HG03439 (cell line): ENCODE measurements around the gene CST4.
"Not testable (repeated sequence)": the region's sequence is repeated elsewhere in the genome, so short reads cannot be mapped to it uniquely, and the experiment has no call there.

Source experiments
- ATAC-seq: cut with Tn5 transposase; IDR thresholded peaks from one replicate; pipeline ENCODE4 v1.9.1; 2021; ENCODE audit warnings: mild to moderate bottlenecking, moderate library complexity; ENCODE audit not compliant: unreplicated experiment

CST4 gene

DNA sequence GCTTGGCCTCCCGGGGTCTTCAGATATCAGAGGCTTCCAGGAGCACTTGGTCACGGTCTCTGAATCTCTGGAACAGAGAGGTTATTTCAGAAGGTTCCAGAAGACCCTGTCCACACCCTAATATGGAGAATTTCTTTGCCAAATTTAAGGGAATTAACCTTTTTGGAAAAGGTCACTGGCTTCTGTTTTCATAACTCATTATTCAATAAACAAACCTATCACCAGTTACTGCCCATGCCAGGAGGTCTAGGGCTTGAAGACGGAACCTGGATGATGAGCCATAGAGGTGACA lies 507 bp upstream of the CST4 start:
- ATAC-seq: no peak

DNA sequence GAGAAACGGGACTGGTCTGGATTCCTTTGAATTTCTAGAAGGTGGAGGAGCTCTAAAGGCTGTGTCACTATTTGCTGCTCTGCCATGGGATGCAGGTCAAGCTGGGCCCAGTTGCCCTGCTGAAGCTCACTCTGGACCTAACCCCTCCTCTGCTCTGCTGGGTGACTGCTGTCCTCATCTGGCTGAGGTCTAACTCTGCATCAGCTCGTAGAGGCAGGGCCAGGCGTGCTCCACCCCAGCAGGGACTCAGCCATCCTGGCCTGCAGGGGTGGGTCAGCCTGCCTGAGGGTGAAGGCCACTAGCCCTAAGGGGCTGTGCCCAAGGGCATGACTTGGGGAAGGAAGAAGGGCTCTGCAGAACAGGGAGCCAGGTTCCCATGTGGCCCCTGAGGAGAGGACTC lies 852 bp downstream of the CST4 start:
- ATAC-seq: no peak

DNA sequence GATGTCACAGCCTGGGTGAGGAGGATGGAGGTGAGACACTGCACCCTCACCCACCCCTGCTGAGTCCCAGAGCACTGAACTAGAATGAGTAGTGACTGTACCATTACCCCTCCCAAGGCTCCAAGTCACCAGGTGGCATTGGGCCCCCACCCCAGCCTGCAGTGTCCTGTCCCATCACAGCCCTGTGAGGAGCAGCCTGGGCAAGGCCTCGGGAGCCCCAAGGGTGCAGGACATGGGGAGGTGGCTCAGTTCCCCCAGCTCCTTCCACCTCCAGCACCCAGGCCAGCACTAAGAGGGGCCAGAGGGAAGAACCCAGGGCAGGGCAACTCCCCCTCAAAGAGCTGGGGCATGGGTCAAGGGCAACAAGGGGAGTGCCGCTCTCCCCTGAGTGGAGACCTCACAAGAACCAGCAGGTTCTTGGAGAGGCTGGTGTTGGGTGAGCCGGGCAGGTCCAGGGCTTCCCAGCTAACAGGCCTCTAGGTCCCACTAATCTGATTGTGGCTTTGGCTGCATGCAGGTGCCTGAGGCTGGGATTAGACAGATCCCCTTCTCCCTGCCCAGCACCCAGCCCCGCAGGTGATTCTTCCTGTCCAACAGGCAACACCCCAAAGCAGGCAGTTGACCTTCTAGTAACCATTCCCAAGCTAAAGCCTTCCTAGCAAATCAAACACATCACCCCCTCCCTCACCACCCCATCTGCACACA lies 2.6 kb downstream of the CST4 start:
- no peak for ATAC-seq

DNA sequence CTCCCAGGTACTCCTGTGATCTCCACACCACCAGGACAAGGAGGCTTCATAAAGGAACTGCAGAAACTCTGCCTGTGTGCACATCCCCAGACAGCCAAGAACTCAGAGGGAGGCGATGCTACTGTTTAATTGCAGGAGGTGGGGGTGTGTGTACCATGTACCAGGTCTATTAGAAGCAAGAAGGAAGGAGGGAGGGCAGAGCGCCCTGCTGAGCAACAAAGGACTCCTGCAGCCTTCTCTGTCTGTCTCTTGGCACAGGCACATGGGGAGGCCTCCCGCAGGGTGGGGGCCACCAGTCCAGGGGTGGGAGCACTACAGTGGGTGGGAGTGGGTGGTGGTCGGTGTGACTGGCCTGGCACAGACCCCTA lies 3.3 kb downstream of the CST4 start:
- not testable (repeated sequence) for ATAC-seq

DNA sequence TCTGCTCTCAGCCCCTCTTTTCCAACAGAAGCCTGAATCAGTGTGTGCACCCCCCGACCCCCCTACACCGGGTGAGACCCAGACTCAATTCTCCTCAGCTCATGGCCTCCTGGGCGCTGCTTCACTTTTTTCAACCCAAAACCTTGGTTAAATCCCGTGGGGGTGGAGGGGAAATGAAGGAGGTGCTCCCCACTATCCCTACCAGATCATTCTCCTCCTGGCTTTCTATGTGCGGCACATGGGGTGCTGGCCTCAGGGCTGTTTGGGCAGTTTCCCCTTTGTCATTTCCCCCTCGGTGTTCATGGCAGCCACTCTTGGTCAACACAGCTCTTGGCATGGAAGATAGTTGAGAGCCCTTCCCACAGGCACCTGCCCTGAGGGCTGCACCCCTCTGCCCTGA lies 4.6 kb downstream of the CST4 start:
- ATAC-seq: no peak

DNA sequence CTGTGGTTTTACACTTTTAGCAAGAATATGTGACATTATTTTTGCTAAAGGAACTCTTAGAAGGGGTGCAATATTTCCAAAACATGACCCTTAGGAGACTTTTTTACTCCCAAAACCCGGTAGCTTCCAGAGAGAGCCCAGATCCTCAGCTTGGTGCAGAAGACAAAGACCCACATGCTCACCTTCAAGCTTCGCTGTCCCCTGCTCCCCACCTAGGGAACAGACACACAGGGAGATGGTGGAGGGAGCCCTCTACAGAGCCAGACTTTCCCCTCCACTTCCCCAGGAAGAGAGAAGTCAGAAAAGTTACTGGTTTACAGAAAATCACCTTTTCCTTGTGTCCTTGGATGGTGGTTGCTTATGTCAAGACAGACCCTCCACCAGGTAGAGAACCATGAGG lies 5.0 kb downstream of the CST4 start:
- no peak for ATAC-seq

DNA sequence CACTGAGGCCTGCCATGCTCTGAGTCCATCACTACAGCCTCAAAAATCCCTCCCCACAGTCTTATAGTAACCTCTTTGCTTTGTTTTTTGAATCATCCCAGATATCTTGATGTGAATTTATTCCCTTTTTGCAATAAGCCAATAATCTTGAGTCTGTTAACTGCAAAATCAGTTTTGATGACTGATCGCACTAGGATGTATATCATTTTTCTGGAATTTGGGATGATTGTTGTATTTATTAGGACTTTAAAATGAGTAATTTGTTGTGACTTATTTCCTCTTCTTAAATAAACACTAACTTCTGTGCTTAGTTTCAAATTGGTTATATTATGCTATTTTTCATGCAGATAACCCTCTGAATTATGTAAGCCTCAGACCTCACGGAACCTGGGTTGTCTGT lies 5.6 kb downstream of the CST4 start:
- ATAC-seq: no peak

DNA sequence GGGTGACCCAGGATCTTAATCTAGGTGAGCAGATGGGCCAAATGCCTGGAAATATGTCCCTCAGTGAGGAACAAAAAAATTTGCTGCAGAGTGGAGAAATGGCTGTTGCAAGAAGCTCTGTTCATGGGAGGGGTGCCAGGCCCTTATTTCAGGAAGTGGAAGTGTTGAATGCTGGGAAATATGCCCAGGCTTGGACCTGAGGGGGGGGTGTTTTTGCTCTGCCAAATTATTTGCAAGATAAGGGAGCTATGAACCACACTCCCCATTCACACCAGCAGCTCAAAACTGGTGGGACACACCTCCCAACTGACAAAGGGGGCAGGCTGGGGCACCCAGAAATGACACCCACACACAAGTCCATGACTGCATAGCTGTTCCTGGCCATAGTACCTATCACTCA lies 8.7 kb downstream of the CST4 start:
- ATAC-seq: no peak

DNA sequence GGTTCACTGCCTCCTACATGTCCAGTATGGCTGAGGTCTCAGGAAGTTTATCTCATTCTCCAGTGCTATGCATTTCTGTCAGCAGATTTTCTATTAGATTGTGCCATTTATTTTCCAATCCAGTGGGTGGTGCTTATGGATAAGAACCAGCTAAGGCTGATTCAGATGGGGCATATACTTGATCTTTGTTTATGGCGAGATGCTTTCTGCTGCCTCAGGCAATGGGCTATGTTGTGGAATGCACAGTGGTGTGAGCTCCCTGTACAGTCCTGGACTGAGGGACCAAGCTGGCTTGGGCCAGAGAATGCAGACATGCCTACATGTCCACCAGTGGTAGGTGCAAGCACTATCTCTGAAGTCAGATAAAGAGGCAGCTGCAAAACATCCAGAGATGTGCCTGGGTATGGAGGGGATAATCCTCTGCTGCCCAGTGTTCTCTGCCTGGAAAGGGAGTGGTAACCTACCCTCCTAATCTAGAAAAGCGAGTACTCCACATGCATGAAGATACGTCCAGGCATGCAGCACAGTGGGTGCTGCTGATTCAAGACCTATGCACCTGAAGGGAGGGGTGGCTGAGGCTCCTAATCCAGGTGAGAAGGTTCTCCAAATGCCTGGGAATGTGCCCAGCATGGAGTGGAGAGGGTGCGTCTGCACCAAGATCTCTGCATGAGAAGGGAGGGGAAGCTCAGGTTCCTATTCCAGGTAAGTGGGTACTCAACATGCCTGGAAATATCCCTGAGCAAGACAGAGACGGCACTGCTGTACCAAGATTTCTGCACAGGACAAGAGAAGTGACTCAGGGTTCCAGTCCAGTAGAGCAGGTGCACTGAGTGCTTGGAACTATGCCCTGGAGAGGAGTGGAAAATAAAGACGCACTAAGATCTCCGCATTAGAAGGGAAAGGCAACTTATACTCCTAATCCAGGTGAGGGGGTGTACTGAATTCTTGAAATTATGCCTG lies 9.4 kb downstream of the CST4 start:
- no peak for ATAC-seq

DNA sequence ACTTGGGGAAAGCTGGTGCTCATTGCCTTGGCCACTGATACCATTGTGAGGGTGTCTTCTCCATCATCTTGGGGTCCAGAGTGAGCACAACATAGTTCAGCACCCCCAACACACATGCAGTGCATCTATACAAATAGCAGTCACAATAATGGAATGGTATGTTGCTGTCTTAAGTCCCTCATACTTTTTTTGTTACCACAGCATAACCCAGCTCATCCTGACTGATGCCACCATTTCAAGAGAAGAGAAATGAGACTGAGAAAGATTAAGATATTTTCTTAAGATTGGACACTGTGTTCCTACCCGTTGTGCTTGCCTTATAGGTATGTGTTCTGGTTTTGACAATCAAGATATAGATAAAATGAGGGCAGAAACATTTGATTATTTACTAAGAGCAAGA lies 15.6 kb downstream of the CST4 start:
- ATAC-seq: no peak

DNA sequence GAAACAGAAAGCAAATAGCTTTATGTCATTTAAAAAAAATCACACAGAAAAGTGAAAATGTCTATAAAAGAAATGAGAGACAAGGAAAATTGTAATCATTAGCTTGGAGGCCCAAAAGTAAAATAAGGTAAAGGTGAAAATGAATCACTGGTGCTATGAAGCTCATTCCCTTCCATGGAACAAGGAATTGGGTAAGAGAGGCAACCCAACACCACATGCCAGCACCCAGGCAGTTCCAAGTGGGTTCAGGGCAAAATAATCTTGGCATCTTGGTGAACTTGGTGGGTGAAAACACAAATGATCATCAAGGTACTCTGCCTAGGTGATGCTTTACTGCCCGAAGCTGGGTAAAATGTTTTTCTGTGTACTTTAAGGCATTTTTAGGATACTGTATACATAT lies 16.7 kb downstream of the CST4 start:
- no peak for ATAC-seq

DNA sequence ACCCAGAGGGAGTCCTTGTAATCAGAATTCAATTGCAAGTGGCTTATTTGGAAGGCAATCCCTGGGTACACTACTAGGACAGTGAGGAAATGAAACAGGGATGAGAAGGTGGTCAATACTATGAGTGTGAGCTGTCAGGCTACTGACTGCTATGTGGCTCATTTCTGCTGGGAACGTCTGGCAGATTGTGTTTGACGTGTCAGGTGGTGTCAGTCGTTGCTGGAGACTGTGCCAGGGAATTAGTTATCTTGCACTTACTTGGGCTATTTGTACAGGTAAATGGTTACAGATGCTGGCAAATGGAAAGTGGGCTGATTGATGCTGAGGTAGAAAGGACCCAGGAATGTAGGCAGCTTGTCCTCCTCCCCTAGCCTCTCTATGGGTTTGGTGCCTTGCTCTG lies 17.4 kb downstream of the CST4 start:
- no peak for ATAC-seq

DNA sequence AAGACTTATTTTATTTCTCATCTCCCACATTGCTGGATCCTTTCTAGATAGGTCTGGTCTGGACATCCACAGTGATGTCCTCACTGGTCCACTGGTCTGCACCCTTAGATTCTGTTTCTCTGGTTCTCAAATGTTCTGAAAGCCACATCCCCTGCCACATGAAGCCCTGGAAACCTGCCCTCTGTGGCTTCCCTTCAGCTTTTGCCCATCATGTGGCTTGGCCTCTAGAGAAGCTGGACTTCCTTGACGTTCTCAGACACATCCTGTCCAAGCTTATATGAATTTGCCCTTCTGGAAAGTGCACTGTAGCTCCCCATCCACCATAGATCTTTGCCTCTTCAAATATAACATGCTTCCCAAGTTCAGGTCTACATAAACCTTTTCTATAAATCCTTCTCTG lies 18.5 kb downstream of the CST4 start:
- ATAC-seq: no peak

DNA sequence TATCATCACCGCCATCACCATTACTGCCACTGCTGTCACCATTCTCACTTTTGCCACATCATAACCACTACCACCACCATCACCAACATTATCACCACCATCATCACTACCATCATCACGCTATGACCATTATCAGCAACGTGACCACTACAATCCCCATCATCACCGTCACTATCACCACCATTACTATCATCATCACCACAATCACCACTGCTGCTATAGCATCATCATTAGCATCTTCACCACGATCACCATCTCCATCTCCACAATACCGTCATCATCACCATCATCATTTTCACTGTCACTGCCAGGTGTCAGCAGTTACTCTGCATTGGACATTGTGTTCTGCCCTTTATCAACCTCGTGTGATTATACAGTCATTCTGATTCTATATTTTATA lies 19.0 kb downstream of the CST4 start:
- ATAC-seq: no peak

DNA sequence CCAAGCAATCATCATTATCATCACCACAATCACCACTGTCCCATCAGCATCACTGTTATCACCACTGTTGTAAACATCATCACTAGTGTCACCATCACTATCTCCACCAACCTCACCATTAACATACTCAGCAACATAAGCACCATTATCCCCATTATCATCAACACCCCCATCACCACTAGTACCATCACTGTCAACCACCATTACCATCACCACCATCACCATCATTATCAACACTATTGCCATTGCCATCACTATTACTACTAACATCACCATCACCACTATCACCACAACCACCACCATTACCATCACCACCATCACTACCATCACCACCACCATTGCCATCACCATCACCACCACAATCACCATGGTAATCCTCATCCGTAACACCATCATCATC lies 19.5 kb downstream of the CST4 start:
- ATAC-seq: no peak

DNA sequence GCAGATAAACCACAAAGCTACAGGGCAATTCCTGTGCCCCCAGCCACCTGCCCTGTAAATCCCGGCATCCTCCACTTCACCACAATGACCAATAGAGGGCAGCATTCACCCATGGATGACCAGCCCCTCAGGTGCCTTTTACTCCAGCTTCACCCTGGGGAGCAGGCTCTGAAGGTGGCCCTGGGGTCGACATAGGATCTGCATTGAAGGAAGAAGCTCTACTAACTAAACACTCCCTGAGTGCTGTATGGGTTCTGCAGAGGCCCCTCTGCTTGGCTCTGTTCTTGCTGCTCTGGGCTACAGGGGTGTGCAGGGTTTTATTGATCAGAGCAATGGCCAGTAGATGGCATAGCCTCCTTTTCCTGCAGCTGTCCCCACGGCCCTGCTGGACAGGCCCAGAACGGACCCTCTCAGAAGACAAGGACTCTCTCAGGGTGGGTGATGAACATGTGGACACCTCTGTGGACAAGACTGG lies 20.3 kb downstream of the CST4 start:
- ATAC-seq: no peak

DNA sequence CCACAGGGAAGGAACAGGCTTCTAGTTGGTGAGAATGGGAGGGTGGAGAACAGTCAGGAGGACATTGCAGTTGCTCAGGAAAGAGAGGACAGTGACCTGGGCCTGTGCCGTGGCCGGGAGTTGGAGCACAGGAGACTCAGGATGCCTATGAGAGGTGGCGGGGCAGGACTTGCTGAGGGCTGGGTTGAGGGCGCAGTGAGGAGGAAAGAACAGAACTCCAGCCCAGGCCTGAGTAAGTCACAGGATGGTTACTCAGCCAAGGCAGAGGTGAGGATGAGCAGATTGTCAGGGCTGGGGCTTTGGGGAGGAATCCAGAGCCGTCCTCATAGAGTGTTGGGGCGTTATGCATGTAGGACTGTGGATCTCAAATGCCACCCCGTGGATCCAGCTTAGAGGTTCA lies 21.2 kb downstream of the CST4 start:
- ATAC-seq: no peak

DNA sequence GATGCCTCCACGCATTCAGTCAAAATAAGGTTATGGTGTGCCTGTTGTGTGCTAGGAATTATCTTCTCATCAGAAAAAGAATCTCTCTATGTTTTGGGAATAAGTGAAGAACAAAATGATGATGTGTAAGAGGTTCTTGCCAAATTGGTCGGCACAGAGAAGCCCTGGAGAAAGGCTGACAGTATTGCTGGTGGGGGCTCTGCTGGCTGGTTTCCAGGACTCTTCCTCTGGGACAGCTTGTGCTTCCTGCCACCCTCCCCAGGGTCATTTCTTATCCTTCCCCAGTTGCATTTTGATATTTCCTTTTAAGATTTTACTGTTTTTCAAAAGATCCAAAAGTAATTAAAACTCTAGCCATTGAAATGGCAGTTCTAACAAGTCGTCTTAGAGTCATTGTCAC lies 22.1 kb downstream of the CST4 start:
- ATAC-seq: no peak

DNA sequence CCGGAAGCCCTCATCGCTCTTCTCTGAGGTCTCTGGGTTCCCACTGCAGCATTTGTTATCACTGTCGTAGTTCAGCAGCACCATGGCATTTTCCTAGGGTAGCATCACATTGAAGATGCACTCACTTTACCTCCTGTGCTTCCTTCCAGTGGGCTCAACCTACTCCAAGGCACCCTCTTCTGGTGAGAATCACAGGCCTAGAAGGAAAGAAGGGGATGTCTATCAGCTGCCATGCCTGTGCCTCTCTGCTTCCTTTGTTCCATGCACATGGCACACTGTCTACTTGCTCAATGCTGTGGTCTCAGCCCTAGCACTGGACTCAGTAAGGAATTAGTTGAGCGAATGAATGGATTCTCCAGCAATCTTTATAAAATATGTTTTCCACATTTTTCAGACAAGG lies 22.6 kb downstream of the CST4 start:
- no peak for ATAC-seq

DNA sequence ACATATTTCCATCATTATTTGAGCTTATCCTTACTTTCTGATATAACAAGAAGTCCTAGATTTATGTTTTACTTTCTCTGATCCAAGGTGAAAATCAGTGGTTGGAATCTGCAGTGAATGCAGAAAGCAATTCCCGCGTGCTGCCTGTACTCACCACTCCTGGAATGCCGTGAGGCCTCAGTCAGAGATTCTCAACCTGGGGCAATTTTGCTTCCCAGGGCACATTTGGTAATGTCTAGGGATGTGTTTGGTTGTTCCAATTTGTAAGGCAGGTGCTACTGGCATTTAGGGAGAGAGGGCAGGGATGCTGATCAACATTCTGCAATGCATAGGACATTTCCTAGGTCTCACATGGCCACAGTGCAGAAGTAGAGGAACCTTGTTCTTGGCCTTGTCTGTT lies 23.9 kb downstream of the CST4 start:
- ATAC-seq: no peak

DNA sequence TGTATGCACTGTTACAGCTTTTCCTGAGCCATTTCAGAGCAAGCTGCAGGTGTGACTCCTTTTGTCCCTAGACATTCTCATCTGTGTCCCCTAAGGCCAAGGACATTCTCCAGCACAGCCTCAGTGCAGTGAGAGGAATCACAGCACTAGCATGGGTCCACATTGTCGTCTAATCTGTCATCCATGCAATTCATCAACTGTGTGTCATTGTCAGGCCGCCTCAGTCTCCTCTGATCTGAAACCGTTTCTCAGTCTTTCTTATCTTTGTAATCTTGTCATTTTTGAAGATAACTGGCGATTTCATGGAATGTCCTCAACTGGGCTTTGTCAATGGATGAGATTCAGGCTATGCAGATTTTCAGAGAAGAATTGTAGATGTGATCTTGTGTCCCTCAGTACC lies 24.8 kb downstream of the CST4 start:
- not testable (repeated sequence) for ATAC-seq

DNA sequence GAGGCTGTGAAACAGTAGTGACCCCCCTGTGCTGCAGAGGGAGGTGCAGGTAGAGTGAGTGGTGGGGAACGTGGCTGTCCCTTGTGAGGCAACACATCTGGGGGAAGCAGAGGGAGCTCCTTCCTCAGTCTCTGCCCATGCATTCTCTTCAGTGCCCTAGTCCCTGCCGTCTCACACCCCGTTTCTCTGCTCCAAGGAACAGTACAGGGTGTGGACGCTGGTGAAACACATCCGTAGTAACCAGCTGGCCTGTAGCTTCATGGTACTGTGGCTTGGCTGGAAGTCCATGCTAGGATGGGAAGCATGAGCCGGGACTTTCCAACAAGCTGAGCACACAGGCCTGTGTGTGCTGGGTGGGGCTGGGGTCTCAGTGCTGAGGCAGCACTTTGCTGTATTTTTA lies 25.7 kb downstream of the CST4 start:
- ATAC-seq: no peak
